Loucy (cell line): ENCODE data around the gene GALNT10.

Source experiments
- H2AFZ ChIP-seq: fragments of 200-600 bp; sonication (generic); 2 replicates; pipeline ENCODE4 v1.6.0; 2016; ENCODE audit warnings: antibody characterized with exemption, mild to moderate bottlenecking, low read length, moderate library complexity
- H3F3A ChIP-seq: fragments of 200-600 bp; 2 replicates; pipeline ENCODE4 v1.6.0; 2016; ENCODE audit warnings: antibody characterized with exemption, low read depth, mild to moderate bottlenecking
- H3K27me3 ChIP-seq: fragments of 200-600 bp; sonication (generic); 2 replicates; pipeline ENCODE4 v1.6.1; 2014; ENCODE audit warnings: low read length, mild to moderate bottlenecking; ENCODE audit not compliant: insufficient read depth, poor library complexity, severe bottlenecking
- H3K36me3 ChIP-seq: fragments of 200-600 bp; sonication (generic); 2 replicates; pipeline ENCODE4 v1.6.1; 2016; ENCODE audit warnings: low read length; ENCODE audit not compliant: insufficient read depth
- H3K4me1 ChIP-seq: fragments of 200-600 bp; sonication (generic); 2 replicates; pipeline ENCODE4 v1.5.1; 2014; ENCODE audit warnings: low read length, mild to moderate bottlenecking; ENCODE audit not compliant: insufficient read depth, poor library complexity, severe bottlenecking
- H3K4me2 ChIP-seq: fragments of 200-600 bp; sonication (generic); 2 replicates; pipeline ENCODE4 v1.6.0; 2014; ENCODE audit warnings: antibody characterized with exemption, low read length, low read depth, mild to moderate bottlenecking; ENCODE audit not compliant: poor library complexity, severe bottlenecking
- H3K4me3 ChIP-seq: fragments of 200-600 bp; sonication (generic); 2 replicates; pipeline ENCODE4 v1.5.1; 2014; ENCODE audit warnings: low read length, mild to moderate bottlenecking, mixed read lengths; ENCODE audit not compliant: poor library complexity, severe bottlenecking
- H3K79me2 ChIP-seq: fragments of 200-600 bp; sonication (generic); 2 replicates; pipeline ENCODE4 v1.6.1; 2014; ENCODE audit warnings: low read length; ENCODE audit not compliant: insufficient read depth
- H3K9ac ChIP-seq: fragments of 200-600 bp; sonication (generic); 2 replicates; pipeline ENCODE4 v1.6.0; 2014; ENCODE audit warnings: mild to moderate bottlenecking, low read depth, low read length, moderate library complexity; ENCODE audit not compliant: poor library complexity, severe bottlenecking
- H3K9me2 ChIP-seq: fragments of 200-600 bp; sonication (generic); replicated peaks from 2 replicates; pipeline ENCODE4 v1.6.1; 2016; ENCODE audit warnings: low read depth, low read length, mixed read lengths
- H3K9me3 ChIP-seq: fragments of 200-600 bp; sonication (generic); 2 replicates; pipeline ENCODE4 v1.6.1; 2014; ENCODE audit warnings: mild to moderate bottlenecking, antibody characterized with exemption, low read length, low read depth; ENCODE audit not compliant: insufficient read depth
- H4K20me1 ChIP-seq: fragments of 200-600 bp; sonication (generic); 2 replicates; pipeline ENCODE4 v1.6.0; 2014; ENCODE audit warnings: antibody characterized with exemption, low read length, mild to moderate bottlenecking; ENCODE audit not compliant: insufficient read depth, poor library complexity, severe bottlenecking
- EZH2phosphoT487 ChIP-seq: fragments of 200-600 bp; IDR thresholded peaks from 2 replicates; pipeline ENCODE4 v1.6.1; 2018; ENCODE audit warnings: antibody characterized with exemption, mild to moderate bottlenecking, moderate library complexity, borderline replicate concordance
- TF ChIP-seq, protein P1 (sequence below): fragments of 200-600 bp; sonication (generic); conservative IDR thresholded peaks from 2 replicates; pipeline ENCODE4 v1.5.1; 2014; ENCODE audit warnings: mild to moderate bottlenecking, antibody characterized with exemption, low read length

Gene GALNT10

GRCh38 chr5:154331232-154331631 lies 140.7 kb downstream of the GALNT10 start:
- no peaks in the 10 kb centered on the region for H3K9me2 ChIP-seq
- H3K9me3 ChIP-seq: no peaks in the 10 kb centered on the region
- H3K4me3 ChIP-seq: no peak overlapping the region
- H4K20me1 ChIP-seq: no peaks in the 10 kb centered on the region
- no peak overlapping the region for H3K4me2 ChIP-seq
- H3K4me1 ChIP-seq: no peaks in the 10 kb centered on the region
- TF ChIP-seq, protein P1, sequence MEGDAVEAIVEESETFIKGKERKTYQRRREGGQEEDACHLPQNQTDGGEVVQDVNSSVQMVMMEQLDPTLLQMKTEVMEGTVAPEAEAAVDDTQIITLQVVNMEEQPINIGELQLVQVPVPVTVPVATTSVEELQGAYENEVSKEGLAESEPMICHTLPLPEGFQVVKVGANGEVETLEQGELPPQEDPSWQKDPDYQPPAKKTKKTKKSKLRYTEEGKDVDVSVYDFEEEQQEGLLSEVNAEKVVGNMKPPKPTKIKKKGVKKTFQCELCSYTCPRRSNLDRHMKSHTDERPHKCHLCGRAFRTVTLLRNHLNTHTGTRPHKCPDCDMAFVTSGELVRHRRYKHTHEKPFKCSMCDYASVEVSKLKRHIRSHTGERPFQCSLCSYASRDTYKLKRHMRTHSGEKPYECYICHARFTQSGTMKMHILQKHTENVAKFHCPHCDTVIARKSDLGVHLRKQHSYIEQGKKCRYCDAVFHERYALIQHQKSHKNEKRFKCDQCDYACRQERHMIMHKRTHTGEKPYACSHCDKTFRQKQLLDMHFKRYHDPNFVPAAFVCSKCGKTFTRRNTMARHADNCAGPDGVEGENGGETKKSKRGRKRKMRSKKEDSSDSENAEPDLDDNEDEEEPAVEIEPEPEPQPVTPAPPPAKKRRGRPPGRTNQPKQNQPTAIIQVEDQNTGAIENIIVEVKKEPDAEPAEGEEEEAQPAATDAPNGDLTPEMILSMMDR: no peak
- TF ChIP-seq EZH2phosphoT487: no peak
- no peak overlapping the region for H3K9ac ChIP-seq
- no peaks in the 10 kb centered on the region for H3K27me3 ChIP-seq
- H3K79me2 ChIP-seq: no peaks in the 10 kb centered on the region
- H3K36me3 ChIP-seq: peaks cover 5% of the 10 kb centered on the region; the same call in 1 of the 2 replicates
- no peak overlapping the region for H2AFZ ChIP-seq
- H3F3A ChIP-seq: no peaks in the 10 kb centered on the region

GRCh38 chr5:154331924-154332323 lies 141.4 kb downstream of the GALNT10 start:
- H3K27me3 ChIP-seq: no peaks in the 10 kb centered on the region
- no peaks in the 10 kb centered on the region for H3K9me2 ChIP-seq
- H3K79me2 ChIP-seq: no peaks in the 10 kb centered on the region
- no peaks in the 10 kb centered on the region for H3K4me1 ChIP-seq
- no peak overlapping the region for H3K4me2 ChIP-seq
- H3K4me3 ChIP-seq: no peak overlapping the region
- no peak overlapping the region for H2AFZ ChIP-seq
- H3K9me3 ChIP-seq: no peaks in the 10 kb centered on the region
- H3K36me3 ChIP-seq: peaks cover 5% of the 10 kb centered on the region; the same call in 1 of the 2 replicates
- no peaks in the 10 kb centered on the region for H4K20me1 ChIP-seq
- no peak for TF ChIP-seq EZH2phosphoT487
- TF ChIP-seq, protein P1: no peak
- no peak overlapping the region for H3K9ac ChIP-seq
- H3F3A ChIP-seq: no peaks in the 10 kb centered on the region

DNA sequence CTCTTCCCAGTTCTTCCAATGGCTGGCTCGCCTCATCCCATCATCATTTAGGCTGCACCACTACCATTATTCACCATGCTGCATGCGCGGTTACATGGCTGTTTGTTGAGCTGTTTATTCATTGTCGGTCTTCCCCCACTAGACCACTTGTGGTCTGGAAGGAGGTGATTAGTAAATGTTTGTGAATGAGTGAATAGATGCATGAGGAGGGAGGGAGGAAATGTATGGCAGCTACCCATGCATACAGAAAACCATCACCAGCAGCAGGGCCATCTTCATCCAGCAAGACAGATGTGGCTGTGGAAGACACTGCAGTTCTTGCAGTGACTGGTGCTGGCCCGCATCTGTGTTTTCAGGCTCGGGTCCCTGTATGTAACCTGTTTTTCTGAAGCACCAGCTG lies 141.9 kb downstream of the GALNT10 start:
- Histone ChIP-seq H3K9me3 (no peaks in the 10 kb centered on the region), H3K27me3 (no peaks in the 10 kb centered on the region), H3K36me3 (peaks cover 5% of the 10 kb centered on the region; the same call in 1 of the 2 replicates), H2AFZ (no peak overlapping the region), H3K4me2 (no peak overlapping the region), H4K20me1 (no peaks in the 10 kb centered on the region), H3K4me1 (no peaks in the 10 kb centered on the region), H3K79me2 (no peaks in the 10 kb centered on the region), H3K4me3 (no peak overlapping the region), H3K9me2 (no peaks in the 10 kb centered on the region), H3F3A (no peaks in the 10 kb centered on the region), H3K9ac (no peak overlapping the region)
- TF ChIP-seq EZH2phosphoT487: no peak
- TF ChIP-seq, protein P1: no peak
